ENCODE measurements around the gene GRAP. TPM values are rescaled to one million over a fixed set of nuclear protein-coding genes. Genes with fewer than 3 reads are reported as not detected.

The GRAP gene
- total and polyA plus RNA-seq, 10 of the 15 experiments (the other 5 are each of a cell fraction or from before 2014, with no cell fraction given), result 0.58 to 78.3 (median 36.6) TPM

GRCh38 chr17:18977021-18977420, 69.7 kb downstream of the GRAP start:
- no peaks in the 10 kb centered on the region for H4K20me1 ChIP-seq (ENCODE audit: control insufficient read depth, insufficient read depth)
- no peak for DNase-seq (ENCODE audit: low read depth, low spot score)
- H3K4me3 ChIP-seq, result no peak overlapping the region
- peaks cover under 1 to 16% of the 10 kb centered on the region in 2 experiments; a peak in 3 of 4 replicates for H3K36me3 ChIP-seq (ENCODE audit: control insufficient read depth in 2 of 2, insufficient read depth in 2 of 2, low read length in 1 of 2)
- no peak overlapping the region for H3K27ac ChIP-seq (ENCODE audit: control insufficient read depth, insufficient read depth)
- ChIA-PET CTCF (no interaction called here), POLR2A (no interaction called here), SMC1A (ENCODE audit: uncharacterized antibody, unreplicated experiment) (no interaction called here), RAD21 (ENCODE audit: unreplicated experiment) (no interaction called here)
- no peak for ATAC-seq
- no peak overlapping the region for H3K9ac ChIP-seq (ENCODE audit: control insufficient read depth, insufficient read depth, low read length)
- H3K79me2 ChIP-seq (ENCODE audit: control insufficient read depth, insufficient read depth, low read length), result no peaks in the 10 kb centered on the region
- H2AFZ ChIP-seq (ENCODE audit: control insufficient read depth, low read depth, low read length), result no peak overlapping the region
- WGBS (ENCODE audit: insufficient coverage, insufficient replicate concordance, low lambda C conversion rate, missing lambda C conversion rate), result 73% methylated on average over 4 of the region's 4 CpGs
- no peak overlapping the region for H3K4me2 ChIP-seq (ENCODE audit: control insufficient read depth, insufficient read depth)
- H3K4me1 ChIP-seq (ENCODE audit: control insufficient read depth, insufficient read depth, low read length), result no peaks in the 10 kb centered on the region
- in situ Hi-C loops (cut with MboI) (no loop called here), intact Hi-C loops (cut with micrococcal nuclease; ENCODE audit: unreplicated experiment) (no loop called here)
- no peaks in the 10 kb centered on the region for H3K9me3 ChIP-seq (replicated peaks; ENCODE audit: control insufficient read depth, insufficient read depth, low read length)
- BruUV-seq (replicated peaks), result no TSS peak
- no peaks in the 10 kb centered on the region for H3K27me3 ChIP-seq (replicated peaks in 1 of 2; ENCODE audit: control insufficient read depth in 2 of 2, insufficient read depth in 2 of 2, low read length in 1 of 2)
- no peak for FAIRE-seq
- TF ChIP-seq NFIC (IDR thresholded peaks at IDR 0.05; ENCODE audit: low read depth, low read length) (no peak), BACH1 (IDR thresholded peaks at IDR 0.05; ENCODE audit: borderline replicate concordance) (no peak), SUZ12 (IDR thresholded peaks at IDR 0.05; ENCODE audit: unreplicated experiment) (no peak), GATAD2B (conservative IDR thresholded peaks at IDR 0.05; ENCODE audit: low read depth) (no peak), CHD1 (IDR thresholded peaks at IDR 0.05; ENCODE audit: low read depth, low read length) (no peak), BCLAF1 (IDR thresholded peaks at IDR 0.05) (no peak), CREB1 (IDR thresholded peaks at IDR 0.05; ENCODE audit: low read depth) (no peak), STAT1 (conservative IDR thresholded peaks at IDR 0.05) (no peak), PKNOX1 (IDR thresholded peaks at IDR 0.05) (no peak), POU2F2 (IDR thresholded peaks at IDR 0.05; ENCODE audit: borderline replicate concordance, low read depth, low read length) (no peak), RB1 (IDR thresholded peaks at IDR 0.05; ENCODE audit: borderline replicate concordance) (no peak), POLR2AphosphoS5 (IDR thresholded peaks at IDR 0.05; ENCODE audit: low read length) (no peak), JUND (IDR thresholded peaks at IDR 0.05; ENCODE audit: low read depth, low read length) (no peak), NKRF (conservative IDR thresholded peaks at IDR 0.05) (no peak), SPI1 (IDR thresholded peaks at IDR 0.05; ENCODE audit: borderline replicate concordance, insufficient read depth, low read depth, low read length) (no peak), CBX3 (IDR thresholded peaks at IDR 0.05; ENCODE audit: borderline replicate concordance, low read depth) (no peak), FOS (IDR thresholded peaks at IDR 0.05; ENCODE audit: borderline replicate concordance, extremely low read depth, insufficient read length) (no peak)
